ENCODE results near the gene NACC2.

The NACC2 gene

GRCh38 chr9:136093346-136093986 is 1.6 kb downstream of the NACC2 start:
- peak overlapping the region; percentile 80 to 82 for H3K4me3 Mint-ChIP-seq

GRCh38 chr9:136092741-136093140 is 2.3 kb downstream of the NACC2 start:
- Mint-ChIP-seq H3K27ac (no peak overlapping the region), H3K27me3 (peaks cover 4% of the 10 kb centered on the region), H3K4me3 (peak overlapping the region; percentile 29 to 60)

More at GRCh38 chr9:136093346-136093986, 1.6 kb downstream of the NACC2 start:
- peaks cover 43% of the 10 kb centered on the region for H3K4me1 Mint-ChIP-seq
- DNase-seq: no peak
- peaks cover 10% of the 10 kb centered on the region for H3K27me3 Mint-ChIP-seq
- no peak for ATAC-seq
- H3K9me3 Mint-ChIP-seq: no peaks in the 10 kb centered on the region
- peak overlapping the region; percentile 54 to 72 for H3K27ac Mint-ChIP-seq

GRCh38 chr9:136092353-136092650 is 2.8 kb downstream of the NACC2 start:
- no peaks in the 10 kb centered on the region for H3K9me3 Mint-ChIP-seq
- no peak overlapping the region for H3K27ac Mint-ChIP-seq
- DNase-seq (no peak), ATAC-seq (no peak)
- H3K4me1 Mint-ChIP-seq: peaks cover 40% of the 10 kb centered on the region
- H3K4me3 Mint-ChIP-seq: no peak overlapping the region
- no peaks in the 10 kb centered on the region for H3K27me3 Mint-ChIP-seq

More at GRCh38 chr9:136092741-136093140, 2.3 kb downstream of the NACC2 start:
- ATAC-seq: no peak
- DNase-seq: no peak
- Mint-ChIP-seq H3K4me1 (peaks cover 40% of the 10 kb centered on the region), H3K9me3 (no peaks in the 10 kb centered on the region)

- H3K27me3 Mint-ChIP-seq: no peaks in the 10 kb centered on the region
- no peaks in the 10 kb centered on the region for H3K9me3 Mint-ChIP-seq
- H3K4me1 Mint-ChIP-seq: peaks cover 40% of the 10 kb centered on the region
- H3K4me3 Mint-ChIP-seq: no peak overlapping the region
- no peak for ATAC-seq
- no peak overlapping the region for H3K27ac Mint-ChIP-seq
- no peak for DNase-seq
Measured at GRCh38 chr9:136091582-136092352, 3.3 kb downstream of the NACC2 start.

DNA sequence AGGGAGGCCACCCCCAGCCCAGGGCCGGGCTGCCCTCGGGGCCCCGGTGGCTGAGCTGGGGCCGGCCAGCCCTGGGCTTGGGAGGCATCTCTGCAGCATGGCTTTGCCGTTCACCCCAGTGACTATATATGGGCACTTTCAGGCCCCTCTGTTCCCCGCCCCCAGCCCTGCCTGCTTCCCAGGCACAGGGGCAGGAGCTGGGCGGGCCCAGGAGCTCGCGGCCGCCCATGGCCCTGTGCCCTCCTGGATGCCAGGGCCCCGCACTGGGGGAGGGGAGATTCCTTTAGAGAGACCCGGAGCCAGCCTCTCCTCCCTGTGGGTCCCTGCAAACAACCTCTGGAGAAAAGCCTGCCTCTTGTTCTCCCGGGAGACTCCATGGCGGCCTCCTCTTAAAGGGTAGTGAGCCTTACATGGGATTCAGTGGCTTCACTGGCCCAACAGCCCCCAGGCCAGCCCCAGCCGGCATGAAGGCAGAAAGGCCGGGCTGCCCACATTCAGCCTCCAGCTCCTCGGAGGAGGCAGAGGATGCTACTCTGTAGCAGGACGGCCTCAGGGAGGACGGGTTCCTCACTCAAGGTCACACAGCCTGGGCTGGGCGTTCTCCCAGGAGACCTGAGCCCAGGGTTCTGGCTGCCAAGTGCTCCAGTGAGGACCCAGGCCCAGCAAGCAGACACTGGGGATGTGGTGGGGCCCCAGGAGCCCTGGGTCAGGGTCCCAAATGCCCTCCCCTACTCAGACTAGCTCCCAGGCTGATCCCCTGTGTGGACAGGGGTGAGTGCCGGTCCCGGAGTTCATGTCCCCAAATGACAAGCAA is 4.1 kb downstream of the NACC2 start:
- no peak overlapping the region for H3K27ac Mint-ChIP-seq
- peaks cover 40% of the 10 kb centered on the region for H3K4me1 Mint-ChIP-seq
- no peak overlapping the region for H3K4me3 Mint-ChIP-seq
- no peak for ATAC-seq
- DNase-seq: no peak
- H3K9me3 Mint-ChIP-seq: no peaks in the 10 kb centered on the region
- H3K27me3 Mint-ChIP-seq: no peaks in the 10 kb centered on the region

DNA sequence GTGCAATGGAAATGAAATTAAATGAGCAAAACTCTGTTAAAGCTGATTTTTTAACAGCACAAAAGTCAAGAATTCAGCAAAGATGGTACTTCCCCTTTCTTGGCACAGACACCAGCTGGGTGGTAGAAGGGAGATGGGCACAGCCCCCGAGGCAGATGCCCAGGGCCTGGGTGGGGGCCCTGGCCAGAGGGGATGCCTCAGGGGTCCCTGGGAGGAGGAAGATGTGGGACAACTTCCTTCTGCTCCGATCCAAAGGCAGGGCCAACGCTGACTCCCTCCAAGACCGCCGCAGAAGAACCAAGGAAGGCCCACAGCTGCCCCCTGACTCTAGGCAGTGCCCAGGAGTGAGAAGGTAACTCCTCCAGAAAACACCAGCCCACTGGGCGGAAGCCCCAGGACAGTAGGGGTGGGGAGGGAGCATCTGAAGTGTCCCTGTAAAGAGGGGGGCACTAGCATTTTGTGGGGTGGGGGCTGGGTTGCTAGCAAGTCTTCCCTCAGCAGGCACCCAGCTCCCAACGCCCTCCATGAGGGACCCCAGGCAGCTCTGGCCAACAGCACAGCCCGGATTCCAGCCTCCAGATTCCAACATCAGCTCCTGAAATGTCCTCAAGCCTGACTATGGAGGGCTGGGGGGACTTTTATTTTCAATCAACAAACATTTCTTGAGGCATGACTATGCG is 4.9 kb downstream of the NACC2 start:
- H3K27ac Mint-ChIP-seq: no peak overlapping the region
- no peak for DNase-seq
- ATAC-seq: no peak
- H3K4me1 Mint-ChIP-seq: peaks cover 40% of the 10 kb centered on the region
- H3K27me3 Mint-ChIP-seq: no peaks in the 10 kb centered on the region
- no peaks in the 10 kb centered on the region for H3K9me3 Mint-ChIP-seq
- no peak overlapping the region for H3K4me3 Mint-ChIP-seq

GRCh38 chr9:136089697-136090045 is 5.4 kb downstream of the NACC2 start:
- no peak for DNase-seq
- H3K27me3 Mint-ChIP-seq: no peaks in the 10 kb centered on the region
- no peak for ATAC-seq
- H3K9me3 Mint-ChIP-seq: no peaks in the 10 kb centered on the region
- H3K4me3 Mint-ChIP-seq: no peak overlapping the region
- H3K27ac Mint-ChIP-seq: no peak overlapping the region
- peaks cover 41% of the 10 kb centered on the region for H3K4me1 Mint-ChIP-seq

- no peaks in the 10 kb centered on the region for H3K9me3 Mint-ChIP-seq
- DNase-seq: peak in 1 of 2 donors; percentile 16
- H3K27ac Mint-ChIP-seq: no peak overlapping the region
- peak; percentile 37 for ATAC-seq
- H3K4me1 Mint-ChIP-seq: peaks cover 47% of the 10 kb centered on the region
- H3K27me3 Mint-ChIP-seq: no peaks in the 10 kb centered on the region
- H3K4me3 Mint-ChIP-seq: no peak overlapping the region
Measured at GRCh38 chr9:136088939-136089696, 6.0 kb downstream of the NACC2 start.

DNA sequence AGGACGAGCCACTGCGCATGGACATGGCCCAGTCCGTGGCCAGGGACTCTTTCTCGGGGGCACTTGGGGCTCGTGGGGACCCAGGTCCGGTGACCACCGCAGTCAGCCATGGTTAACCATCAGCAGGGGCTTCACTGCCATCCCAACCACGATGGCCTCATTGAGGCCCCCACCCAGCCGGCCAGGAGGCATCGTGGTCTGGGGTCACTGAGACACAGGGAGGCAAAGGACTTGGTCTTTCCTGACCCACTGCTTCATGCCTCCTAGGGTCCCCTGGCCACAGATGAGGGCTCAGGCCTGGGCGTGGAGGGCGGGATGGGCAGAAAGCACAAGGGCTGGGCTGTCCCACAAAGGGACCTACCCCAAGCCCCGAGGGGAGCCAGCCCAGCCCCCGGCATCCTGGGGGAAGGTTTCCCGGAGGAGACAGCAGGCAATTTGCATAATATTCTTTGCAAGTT is 6.6 kb downstream of the NACC2 start:
- Mint-ChIP-seq H3K4me1 (peaks cover 41% of the 10 kb centered on the region), H3K27ac (no peak overlapping the region), H3K9me3 (no peaks in the 10 kb centered on the region), H3K4me3 (no peak overlapping the region), H3K27me3 (no peaks in the 10 kb centered on the region)
- DNase-seq (no peak), ATAC-seq (no peak)

GRCh38 chr9:136087741-136088480 is 7.2 kb downstream of the NACC2 start:
- H3K4me3 Mint-ChIP-seq: no peak overlapping the region
- no peak for DNase-seq
- H3K27ac Mint-ChIP-seq: no peak overlapping the region
- ATAC-seq: no peak
- H3K4me1 Mint-ChIP-seq: peaks cover 40% of the 10 kb centered on the region
- no peaks in the 10 kb centered on the region for H3K9me3 Mint-ChIP-seq
- H3K27me3 Mint-ChIP-seq: no peaks in the 10 kb centered on the region

GRCh38 chr9:136086951-136087740 is 7.9 kb downstream of the NACC2 start:
- H3K9me3 Mint-ChIP-seq: no peaks in the 10 kb centered on the region
- no peak overlapping the region for H3K4me3 Mint-ChIP-seq
- ATAC-seq (no peak), DNase-seq (no peak)
- H3K27ac Mint-ChIP-seq: peak overlapping the region in 1 of 2 donors; percentile 55
- H3K27me3 Mint-ChIP-seq: no peaks in the 10 kb centered on the region
- peaks cover 36% of the 10 kb centered on the region for H3K4me1 Mint-ChIP-seq

DNA sequence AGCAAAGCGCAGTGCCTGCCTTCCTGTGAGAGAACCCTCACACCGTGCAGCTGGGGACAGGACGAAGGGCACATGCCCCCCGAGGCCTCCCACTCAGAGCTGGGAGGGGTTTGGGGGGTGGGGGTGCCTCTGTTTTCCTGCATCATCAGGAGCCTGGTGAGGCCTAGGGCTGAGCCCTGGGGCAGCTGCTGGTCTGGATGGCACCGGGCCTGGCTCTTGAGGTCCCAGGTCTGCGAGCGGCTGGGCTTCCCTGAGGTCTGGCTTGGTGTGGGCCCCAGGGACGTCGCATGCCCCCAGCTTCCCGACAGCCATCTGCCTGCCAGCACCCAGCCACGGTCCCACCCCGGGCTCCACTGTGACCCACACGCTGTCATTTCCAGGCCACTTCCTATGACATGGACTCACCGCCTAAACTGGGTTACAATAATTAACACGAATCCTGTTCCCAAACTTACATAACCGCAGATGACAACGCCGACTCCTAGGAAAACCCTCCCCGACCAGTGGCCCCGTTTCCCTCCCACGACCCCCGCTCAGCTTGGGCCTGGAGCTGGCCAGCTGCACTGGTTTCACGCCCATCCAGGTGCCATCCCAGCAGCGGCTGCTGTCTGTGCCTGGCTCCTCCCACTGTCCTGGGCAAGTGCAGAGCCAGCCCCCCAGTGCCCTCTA is 8.7 kb downstream of the NACC2 start:
- Mint-ChIP-seq H3K4me1 (peaks cover 28% of the 10 kb centered on the region), H3K27me3 (no peaks in the 10 kb centered on the region), H3K4me3 (no peak overlapping the region), H3K27ac (no peak overlapping the region), H3K9me3 (no peaks in the 10 kb centered on the region)
- DNase-seq (no peak), ATAC-seq (no peak)

DNA sequence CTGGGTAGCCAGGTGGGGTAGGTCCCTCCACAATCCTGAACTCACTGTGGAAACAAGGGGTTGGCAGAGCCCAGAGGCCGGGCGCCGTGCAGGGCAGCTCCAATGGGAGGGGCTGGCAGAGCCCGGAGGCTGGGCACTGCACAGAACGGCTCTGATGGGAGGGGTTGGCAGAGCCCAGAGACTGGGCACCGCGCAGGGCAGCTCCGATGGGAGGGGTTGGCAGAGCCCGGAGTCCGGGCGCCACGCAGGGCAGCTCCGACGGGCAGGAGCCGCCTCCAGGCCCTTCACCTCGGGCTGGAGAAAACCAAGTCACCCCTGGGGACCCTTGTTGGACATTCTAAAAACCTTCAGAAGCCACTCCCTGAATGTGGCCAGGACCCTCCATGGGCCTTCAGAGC is 9.3 kb downstream of the NACC2 start:
- Mint-ChIP-seq H3K27me3 (no peaks in the 10 kb centered on the region), H3K27ac (no peak overlapping the region), H3K9me3 (no peaks in the 10 kb centered on the region), H3K4me3 (no peak overlapping the region), H3K4me1 (peaks cover 28% of the 10 kb centered on the region)
- ATAC-seq: no peak
- DNase-seq: no peak
